Activated CD8-positive, alpha-beta memory T cell treated with anti-CD3 and anti-CD28 coated beads, Interleukin-2, amount 50 U/mL, for 1 hour (primary cell): ENCODE measurements around the gene PKIB.
"Not testable (repeated sequence)": the region's sequence is repeated elsewhere in the genome, so short reads cannot be mapped to it uniquely, and the experiment has no call there.

ENCODE experiments used
- DNase-seq: peaks from one replicate; pipeline ENCODE4 v3.0.0-alpha.2; 2020; ENCODE audit errors: extremely low read depth

PKIB gene, protein sequence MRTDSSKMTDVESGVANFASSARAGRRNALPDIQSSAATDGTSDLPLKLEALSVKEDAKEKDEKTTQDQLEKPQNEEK

DNA sequence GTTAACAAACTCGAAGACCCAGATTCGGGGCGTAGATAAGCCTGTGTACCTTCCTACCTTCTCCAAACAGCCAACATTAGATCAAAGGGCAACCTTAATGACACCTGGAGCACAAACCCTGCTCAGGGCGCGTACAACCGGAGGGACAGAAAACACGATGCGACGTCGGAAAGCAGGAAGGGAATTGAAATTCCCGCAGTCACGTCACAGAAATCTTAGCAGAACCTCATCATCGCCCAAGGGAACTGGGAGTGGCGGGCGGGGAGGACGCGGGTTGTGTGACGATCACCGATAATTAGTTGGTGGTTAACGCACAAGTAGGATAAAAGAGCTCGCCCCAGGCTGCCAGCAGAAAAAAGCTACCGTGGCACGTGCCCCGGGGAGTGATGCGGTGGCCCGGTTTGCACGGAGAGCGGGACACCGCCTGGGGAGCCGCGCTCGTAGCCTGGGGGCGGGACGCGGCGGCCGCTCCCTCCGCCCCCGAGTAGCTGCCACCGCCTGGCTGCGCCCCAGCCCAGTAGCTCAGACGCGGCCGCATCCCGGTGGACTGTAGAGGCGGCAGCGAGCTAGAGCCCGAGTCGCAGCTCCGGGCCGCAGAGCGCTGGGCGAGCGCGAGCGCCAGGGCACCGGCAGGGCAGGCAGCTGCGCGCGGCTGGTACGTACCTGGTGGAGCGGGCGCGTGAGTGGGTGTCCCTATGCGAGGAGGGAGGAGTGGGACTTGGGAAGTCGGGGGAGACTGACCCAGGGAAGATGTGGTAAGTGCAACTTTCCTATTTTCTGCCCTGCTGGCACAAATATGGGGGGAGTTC is at the start of gene PKIB:
Gene PKIB (plus strand): TSS at position 525 of the 809 bp plus-strand sequence. CDS start 107,390 bp downstream, outside the sequence.
- no peak for DNase-seq

DNA sequence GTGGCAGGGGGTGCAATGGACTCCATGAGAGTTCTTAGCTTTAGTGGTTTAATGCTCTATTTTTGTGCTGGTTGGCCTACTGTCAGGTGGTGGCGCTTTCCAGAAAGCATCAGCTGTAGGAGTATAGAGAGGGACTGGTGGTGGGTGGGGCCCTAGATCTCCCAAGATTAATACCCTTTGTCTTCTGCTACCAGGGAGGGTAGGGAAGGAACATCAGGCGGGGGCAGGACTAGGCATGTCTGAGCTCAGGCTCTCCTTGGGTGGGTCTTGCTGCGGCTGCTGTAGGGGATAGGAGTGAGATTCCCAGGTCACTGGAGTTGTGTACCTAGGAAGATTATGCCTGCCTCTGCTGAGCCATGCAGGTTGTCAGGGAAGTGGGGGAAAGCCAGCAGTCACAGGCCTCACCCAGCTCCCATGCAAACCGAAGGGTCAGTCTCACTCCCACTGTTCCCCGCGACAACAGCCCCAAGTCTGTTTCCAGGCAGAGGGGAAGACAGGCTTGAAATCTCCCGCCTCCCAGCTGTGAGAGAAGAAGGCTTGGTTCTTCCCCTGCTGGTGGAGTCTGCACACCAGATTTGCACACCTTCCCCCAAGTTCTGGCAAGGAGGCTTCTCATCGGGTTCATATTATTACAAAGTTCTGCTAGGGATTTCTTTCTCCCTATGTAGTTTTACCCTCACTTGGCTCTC is 46.7 kb upstream of the PKIB start:
- no peak for DNase-seq

DNA sequence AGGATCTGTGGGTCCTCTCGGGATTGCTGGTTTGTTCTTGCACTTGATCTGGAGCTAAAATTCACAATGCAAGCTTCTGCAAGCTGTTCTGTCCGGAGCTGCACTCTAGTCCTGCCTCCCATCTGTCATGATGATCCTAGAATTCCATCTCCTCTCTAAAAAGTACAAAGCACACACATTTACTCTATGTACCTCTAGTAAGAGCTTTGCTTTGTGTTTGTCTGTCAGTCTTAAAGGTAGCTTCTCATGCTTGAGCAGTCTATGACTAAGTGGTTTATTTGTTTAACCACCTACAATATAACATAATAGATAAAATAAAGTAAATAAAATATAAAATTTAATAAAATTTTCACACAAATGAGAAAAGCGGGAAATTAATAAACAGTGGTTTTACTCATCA is 46.0 kb upstream of the PKIB start:
- no peak for DNase-seq

DNA sequence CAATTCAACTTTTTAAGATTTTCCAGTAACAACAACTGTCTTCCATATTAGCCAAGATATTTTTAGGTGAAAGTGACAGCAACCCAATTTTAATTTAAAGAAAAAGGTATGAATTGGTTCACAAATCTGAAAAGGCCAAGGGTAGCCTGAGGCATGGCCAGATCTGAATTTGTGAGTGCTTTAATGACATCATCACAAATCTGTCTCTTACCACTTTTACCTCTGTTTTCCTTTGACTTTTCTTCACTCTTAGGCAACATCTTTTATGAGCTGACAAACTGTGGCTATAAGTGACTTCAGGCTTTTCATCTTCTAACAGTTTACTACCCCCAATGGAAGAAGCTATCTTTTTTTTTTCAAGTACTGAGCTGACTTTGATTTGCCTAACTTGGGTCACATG is 44.5 kb upstream of the PKIB start:
- DNase-seq: no peak

DNA sequence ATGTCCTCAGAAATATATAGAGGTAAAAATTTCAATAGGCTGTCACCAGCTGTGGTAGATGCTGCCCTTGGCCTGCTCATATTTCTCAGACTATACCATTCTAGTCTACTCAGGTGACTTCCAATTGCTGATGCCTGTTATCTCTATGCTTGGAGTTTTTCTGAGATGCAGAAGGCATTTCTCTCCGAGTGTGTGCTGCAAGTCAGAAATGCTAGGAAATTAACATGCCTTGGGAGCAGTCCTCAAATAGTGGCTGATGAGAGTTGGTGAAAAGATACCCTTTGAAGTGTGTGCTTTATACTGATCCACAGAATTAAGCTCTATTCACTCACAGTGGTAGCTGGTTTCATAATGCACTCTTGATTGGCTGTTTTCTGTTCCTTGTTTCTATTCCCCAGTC is 43.2 kb upstream of the PKIB start:
- no peak for DNase-seq

DNA sequence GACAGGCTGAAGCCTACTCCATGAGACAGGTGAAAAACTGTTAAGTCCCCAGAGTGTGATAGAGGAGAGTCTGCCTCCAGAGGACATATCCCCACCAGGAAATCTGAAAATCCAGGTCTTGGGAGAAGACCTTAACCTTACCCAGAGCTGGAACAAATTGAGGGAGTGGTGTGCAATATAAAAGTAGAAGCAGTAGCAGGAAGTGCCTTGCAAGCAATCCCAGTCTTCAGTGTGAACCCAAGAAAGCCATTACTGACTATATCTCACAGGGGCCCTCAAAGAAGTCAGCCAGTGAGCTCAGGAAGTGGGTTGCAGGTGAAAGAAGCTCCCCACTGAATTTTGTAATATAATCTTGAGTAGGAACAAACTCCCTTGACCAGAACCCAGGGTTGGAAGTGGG is 41.9 kb upstream of the PKIB start:
- DNase-seq: no peak

DNA sequence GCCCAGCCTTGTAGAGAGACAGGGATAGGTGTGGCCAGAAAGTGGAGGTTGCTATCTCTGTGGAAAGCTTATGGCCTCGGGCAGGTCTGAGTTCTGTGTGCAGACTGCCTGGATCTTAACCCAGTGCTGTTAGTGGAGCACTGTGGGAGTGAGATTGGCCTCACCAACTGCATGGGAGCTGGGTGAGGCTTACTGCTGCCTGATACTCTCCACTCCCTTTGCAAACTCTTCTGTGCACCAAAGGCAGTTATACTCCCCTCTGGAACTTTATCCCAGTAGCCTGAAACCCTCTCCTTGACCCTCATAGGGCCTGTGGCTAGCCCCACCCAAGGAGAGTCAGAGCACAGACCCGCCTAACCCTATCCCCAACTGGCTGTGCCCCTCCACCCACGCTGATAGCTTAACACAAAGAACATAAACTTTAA is 41.4 kb upstream of the PKIB start:
- DNase-seq: no peak

DNA sequence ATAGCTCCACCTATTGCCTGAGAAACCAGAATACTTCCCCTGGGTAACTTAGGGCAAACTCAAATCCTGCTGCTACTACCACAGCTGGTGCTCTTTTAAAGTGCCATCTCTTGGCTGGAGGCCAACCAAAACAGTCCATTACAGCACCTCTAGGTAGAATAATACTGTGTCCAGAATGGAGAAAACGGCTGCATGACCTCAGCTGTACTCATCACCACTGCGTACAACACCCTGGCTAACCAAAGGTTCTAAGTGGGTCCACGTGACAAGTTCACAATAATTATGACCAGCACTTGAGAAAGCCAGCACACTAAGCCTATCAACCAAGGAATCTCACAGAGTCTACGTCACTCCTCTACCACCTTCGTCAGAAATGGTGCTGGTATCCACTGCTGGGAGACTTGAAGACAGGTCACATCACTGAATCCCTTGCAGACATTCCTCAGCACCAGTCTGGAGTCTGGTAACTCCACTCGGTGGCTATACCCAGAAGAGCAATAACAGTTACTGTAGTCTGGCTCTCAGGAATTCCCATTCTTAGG is 40.9 kb upstream of the PKIB start:
- no peak for DNase-seq

DNA sequence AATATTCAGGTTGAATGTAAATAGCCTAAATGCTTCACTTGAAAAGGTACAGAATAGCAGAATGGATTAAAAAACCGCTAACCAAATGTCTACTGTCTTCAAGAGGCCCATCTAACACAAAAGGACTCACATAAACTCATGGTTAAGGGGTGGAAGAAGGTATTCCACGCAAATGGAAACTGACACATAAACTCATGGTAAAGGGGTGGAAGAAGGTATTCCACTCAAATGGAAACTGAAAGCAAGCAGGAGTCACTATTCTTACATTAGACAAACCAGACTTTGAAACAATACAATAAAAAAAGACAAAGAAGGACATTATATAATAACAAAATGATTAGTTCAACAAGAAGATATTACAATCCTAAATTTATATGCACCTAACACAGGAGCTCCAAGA is 38.3 kb upstream of the PKIB start:
- no peak for DNase-seq

DNA sequence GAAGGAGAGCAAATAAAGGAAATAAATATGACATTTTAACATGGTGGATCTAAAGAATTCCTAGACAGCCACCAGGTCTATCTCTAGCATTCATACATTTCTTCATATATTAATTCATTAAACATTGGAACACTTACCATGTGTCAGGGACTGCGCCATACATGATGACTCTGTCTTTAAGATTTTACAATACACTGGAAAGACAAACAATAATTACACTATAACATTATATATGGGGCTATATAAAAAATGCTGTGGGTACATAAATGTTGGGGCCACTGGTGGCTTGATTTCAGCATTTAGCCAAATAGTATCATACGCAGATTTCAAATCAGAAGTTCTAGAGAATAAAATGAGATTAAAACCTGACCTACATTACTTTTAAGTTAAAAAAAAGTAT is 33.3 kb upstream of the PKIB start:
- no peak for DNase-seq

DNA sequence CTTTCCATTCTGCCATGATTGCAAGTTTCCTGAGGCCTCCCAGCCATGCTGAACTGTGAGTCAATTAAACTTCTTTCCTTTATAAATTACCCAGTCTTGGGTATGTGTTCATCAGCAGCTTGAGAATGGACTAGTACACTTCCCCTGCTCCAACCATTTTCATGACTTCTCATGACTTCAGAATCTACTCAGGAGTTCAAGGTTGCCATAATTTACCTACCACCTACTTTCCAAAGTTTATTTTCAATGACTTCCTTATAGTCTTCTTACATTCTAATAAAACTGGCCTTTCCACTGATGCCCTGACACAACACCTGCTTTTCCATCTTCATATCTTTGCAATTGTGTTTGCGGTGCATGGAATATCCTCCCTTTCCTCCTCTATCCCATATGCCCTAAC is 31.2 kb upstream of the PKIB start:
- DNase-seq: no peak

DNA sequence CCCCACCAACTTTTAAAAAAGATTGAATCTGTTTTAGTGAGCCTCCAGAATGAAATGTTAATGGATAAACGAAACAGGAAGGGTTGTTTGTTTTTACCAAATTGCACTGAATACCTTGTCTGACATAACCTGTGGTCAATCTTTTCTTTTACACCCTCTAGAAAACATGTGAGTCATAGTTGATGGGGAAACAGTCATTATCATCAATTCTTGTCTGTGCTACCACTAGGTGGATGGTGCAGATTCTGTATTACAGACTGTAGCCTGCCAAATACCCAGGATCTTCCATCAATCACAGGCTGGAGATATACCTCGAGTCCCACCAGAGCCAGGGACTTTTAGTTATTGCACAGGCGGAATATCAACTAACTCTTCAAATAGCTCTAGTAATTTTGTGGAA is 29.5 kb upstream of the PKIB start:
- no peak for DNase-seq

DNA sequence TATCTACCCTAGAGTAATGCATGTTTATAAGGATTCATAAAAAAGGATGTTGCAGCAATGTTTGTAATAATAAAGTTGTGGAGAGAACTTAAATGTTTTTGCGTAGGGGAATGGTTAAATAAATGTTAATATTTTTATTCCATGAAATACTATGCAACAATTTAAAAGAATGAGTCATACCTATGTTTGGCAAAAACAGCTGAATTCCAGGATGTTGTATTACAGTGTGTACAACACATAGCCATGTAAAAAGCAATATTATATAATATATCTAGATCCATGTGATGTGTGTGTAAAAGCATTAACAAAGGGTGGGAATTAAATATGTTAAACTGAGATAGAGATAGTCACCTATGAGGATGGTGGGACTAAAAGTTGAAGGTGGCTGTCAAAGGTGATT is 21.1 kb upstream of the PKIB start:
- no peak for DNase-seq

DNA sequence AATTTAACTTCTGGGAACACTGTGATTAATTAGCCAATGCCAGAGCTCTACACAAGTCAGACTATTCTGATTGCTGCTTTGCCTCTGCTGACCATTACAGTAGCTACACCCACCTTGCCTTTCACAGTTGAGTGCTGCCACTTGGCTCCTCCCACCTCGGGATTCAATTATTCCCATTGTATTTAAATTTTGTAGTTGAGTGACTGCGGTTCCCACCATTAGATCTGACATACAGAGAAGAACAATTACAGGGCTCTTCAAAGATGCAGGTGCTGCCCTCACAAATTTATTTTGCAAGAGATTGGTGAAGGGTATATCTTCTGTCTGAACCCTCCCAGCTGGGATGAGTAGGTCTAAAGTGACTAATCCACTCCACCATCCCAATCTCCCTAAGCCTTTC is 11.9 kb upstream of the PKIB start:
- not testable (repeated sequence) for DNase-seq

DNA sequence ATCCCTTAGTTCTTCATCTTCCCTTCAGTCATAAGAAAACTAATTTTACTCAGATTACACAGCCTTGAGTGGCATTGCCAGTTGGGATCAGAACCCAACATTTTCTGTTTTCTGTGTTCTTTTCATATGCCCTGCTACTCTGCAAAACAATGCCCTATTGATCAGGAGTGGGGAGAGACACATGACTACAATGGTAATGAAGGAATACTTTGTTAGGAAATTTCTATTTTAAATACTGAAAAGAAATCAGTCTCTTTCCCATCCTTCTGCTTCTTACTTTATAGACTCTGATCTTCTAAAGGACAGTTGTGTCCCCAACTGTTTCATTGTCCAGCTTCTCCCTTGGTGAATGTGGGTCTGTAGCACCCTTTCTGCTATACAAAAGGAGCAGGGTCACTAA is 5.5 kb upstream of the PKIB start:
- DNase-seq: no peak

DNA sequence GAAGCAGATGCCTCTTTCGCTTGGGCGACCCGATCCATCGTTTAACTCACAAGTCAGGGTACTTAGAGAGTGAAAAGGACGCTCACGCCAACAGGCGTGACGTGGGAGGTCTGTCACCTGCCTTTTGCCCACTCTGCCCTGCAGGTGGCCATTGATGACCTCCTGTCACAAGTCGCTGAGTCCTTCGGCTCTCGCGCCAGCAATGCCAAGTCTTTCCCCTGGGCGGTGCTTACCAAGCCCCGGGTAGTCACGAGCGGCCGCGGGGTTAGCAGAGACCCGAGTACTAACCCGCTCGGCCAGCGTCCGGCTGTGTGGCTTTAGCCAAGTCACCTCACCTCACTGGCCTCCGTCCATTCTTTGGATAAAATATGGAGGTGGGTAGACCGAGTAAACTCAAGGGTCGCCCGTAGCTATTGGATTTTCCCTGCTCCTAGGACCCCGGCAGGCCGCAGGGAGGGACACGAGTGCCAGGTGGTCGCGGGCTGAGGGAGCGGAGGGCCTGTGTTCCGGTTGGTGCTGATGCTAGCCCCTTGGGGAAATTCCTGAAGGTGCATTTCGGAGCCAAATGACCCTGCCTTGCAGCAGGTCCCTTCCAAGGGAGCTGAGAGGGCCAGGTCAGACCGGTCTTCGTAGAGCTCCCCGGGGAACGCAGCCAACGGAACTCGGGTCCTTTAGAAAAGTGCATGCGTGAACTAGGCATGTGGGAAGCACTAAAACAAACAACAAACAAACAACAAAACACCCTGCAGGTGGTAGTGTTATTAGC is 668 bp downstream of the PKIB start:
- DNase-seq: no peak

DNA sequence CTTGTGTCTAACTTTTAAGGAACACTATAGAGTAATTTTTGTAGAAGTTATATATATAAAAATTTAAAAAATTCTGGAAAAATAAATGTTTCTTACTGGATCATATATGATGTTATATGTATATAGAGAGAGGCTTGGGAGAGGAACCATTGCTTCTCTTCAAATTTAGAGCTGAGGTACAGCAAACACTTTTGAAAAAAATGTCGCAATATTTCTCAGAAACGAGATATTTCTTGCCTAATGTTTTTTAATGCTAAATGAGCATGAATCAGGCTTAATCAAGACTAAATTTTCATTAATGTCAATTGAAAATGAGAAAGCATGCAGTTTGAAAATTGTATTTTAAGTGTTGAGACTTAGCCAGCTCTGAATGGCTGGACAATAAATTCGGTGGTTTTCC is 2.6 kb downstream of the PKIB start:
- no peak for DNase-seq

DNA sequence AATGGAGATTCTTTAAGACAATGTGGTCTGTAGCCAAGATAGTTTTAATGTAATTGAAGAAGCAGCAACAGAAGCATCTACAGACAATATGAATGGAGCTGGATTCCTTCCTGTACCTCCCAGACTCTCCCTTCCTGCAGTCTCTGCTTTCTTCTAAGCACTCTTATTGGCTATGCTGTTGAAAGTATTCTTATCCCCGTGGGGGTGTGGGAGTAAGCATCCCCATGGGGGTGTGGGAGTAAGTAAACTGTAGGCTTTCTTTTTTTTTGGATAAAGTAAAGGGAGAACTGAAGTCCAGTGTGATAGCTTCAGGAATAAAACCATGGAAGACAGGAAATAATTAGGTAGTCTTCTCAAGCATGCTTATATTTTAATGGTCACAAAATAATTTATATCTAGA is 4.1 kb downstream of the PKIB start:
- DNase-seq: no peak

DNA sequence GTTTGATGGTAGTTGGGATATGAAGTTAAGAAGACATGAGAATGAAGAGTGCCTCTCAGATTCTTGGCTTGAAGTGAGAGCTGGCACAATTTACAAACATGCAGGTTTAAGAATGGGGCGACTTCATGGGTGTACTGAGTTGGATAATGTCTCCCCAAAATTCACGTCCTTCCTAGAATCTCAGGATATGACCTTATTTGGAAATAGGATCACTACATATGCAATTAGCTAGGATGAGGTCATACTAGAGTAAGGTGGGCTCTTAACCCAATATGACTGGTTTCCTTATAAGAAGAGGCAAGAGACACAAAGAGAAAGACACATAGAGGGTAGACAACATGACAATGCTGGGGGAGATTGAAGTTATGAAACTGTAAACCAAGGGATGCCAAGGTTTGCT is 5.2 kb downstream of the PKIB start:
- no peak for DNase-seq

DNA sequence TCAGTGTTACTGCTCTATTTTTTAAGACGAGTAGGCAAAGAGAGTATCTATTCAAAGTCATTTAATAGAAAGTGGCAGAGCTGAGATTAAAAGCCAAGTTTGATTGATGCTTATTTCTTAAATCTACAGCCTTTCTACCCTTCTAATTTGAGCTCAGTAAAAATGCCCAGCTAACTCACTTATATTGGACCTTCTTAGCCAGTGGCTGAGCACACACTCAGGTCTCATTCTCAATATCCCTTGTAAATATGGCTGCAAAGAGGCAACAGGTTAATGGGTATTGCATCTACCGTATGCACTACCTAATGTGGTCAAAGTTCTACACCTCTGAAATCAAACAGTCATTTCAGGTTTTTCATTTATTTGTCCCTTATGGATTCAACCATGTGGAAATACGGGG is 6.7 kb downstream of the PKIB start:
- no peak for DNase-seq

DNA sequence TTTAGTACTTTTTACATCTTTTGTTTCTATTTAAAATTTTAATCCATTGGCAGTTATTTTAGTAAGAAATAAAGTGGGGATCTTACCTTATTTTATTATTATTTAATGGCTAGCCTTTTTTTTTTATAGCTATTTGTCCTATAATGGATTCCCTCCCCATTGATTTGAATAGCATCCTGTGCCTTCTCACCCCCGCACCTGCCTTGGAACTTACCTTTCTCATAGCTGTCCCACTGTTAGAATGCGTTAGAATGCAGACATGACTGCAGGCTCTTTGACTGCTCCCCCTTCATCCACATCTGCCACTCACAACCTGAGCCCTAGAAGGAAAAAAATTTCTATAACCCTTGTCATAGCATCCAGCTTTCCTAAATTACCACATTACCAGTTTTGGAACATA is 9.1 kb downstream of the PKIB start:
- DNase-seq: no peak

DNA sequence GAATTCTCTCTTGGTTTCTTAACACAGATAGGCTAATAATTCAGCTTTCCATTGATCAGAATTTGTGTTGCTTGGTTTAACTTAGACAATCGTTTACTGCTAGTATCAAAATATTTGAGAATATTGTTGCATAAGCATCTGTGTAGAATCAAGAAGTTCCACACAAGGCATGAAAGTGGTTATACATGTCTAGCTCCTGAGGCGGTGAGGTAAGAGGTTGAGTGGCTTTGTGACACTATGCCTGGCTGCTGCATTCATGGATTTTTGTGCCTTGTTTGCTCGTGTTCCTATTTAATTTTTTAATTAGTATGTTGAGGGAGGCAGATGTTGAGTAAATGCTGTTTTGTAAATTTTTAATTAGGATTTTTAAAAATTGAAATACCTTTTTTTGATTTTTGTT is 10.2 kb downstream of the PKIB start:
- no peak for DNase-seq
